Gastrocnemius medialis (tissue), 4 donors: ENCODE measurements around the gene ACVR2A.

Source experiments
- POLR2A ChIP-seq, 2 donors: fragments of 450-650 bp; IDR thresholded peaks; one replicate each; pipeline ENCODE4 v1.6.1; 2017; ENCODE audit warnings: antibody characterized with exemption in 2 of 2, mild to moderate bottlenecking in 2 of 2, moderate library complexity in 2 of 2
- TF ChIP-seq, protein P1 (sequence below), 5 experiments: fragments of 450-650 bp in 3 of 5; fragments of 200-600 bp in 2 of 5; sonication (generic) in 2 of 5; IDR thresholded peaks in 4 of 5; conservative IDR thresholded peaks in 1 of 5; 1 replicate in 4 of 5; 2 replicates in 1 of 5; pipeline ENCODE4 v1.5.1; 2016 to 2019; ENCODE audit warnings: antibody characterized with exemption in 5 of 5, mild to moderate bottlenecking in 3 of 5, moderate library complexity in 3 of 5

- TF ChIP-seq, protein P1, sequence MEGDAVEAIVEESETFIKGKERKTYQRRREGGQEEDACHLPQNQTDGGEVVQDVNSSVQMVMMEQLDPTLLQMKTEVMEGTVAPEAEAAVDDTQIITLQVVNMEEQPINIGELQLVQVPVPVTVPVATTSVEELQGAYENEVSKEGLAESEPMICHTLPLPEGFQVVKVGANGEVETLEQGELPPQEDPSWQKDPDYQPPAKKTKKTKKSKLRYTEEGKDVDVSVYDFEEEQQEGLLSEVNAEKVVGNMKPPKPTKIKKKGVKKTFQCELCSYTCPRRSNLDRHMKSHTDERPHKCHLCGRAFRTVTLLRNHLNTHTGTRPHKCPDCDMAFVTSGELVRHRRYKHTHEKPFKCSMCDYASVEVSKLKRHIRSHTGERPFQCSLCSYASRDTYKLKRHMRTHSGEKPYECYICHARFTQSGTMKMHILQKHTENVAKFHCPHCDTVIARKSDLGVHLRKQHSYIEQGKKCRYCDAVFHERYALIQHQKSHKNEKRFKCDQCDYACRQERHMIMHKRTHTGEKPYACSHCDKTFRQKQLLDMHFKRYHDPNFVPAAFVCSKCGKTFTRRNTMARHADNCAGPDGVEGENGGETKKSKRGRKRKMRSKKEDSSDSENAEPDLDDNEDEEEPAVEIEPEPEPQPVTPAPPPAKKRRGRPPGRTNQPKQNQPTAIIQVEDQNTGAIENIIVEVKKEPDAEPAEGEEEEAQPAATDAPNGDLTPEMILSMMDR (IDR thresholded peaks at IDR 0.05 in 4 of 5, conservative IDR thresholded peaks at IDR 0.05 in 1 of 5): no peak
- TF ChIP-seq POLR2A (IDR thresholded peaks at IDR 0.05): no peak
These were observed 89.1 kb downstream of the ACVR2A start for GRCh38 chr2:147933931-147934330.
